ENCODE data around the gene KMT2B. TPM values are rescaled to one million over a fixed set of nuclear protein-coding genes. Genes with fewer than 3 reads are reported as not detected.

KMT2B gene
- total RNA-seq: 10 to 100 TPM; 33.1 to 74.7 (median 42.0) TPM

GRCh38 chr19:35717665-35718344 lies at the start of gene KMT2B:
Gene KMT2B, plus strand, starts transcription at chr19:35718003. Its CDS starts 16 bp downstream, at chr19:35718019.
- 1% methylated on average over 30 to 43 of the region's 109 CpGs for WGBS, 2 donors
- intact Hi-C loops (cut with DNase I; ENCODE audit: low total_unique reads): no loop called here
- no peak for DNase-seq (ENCODE audit: low spot score in 2 of 2)

GRCh38 chr19:35669566-35669965 lies 48.2 kb upstream of the KMT2B start:
- DNase-seq (ENCODE audit: low spot score in 2 of 2): no peak
- intact Hi-C loops (cut with DNase I; ENCODE audit: low total_unique reads): no loop called here
- TF ChIP-seq POLR2A (IDR thresholded peaks at IDR 0.05) (no peak), CTCF (IDR thresholded peaks at IDR 0.05) (no peak)
- 81% methylated on average over 6 of the region's 6 CpGs for WGBS, 2 donors
- H3K4me3 ChIP-seq (ENCODE audit: low read depth, poor library complexity, severe bottlenecking): no peak overlapping the region

More at GRCh38 chr19:35717665-35718344, at the start of gene KMT2B:
- TF ChIP-seq POLR2A (IDR thresholded peaks at IDR 0.05): no peak
- peak within 1 kb of the TSS; percentile 67 for H3K4me3 ChIP-seq (ENCODE audit: low read depth, poor library complexity, severe bottlenecking)

- DNase-seq (ENCODE audit: low spot score in 2 of 2): no peak
- TF ChIP-seq POLR2A (IDR thresholded peaks at IDR 0.05): no peak
- no peak for TF ChIP-seq CTCF (IDR thresholded peaks at IDR 0.05)
- WGBS, 2 donors: 43 to 60% methylated on average over 4 of the region's 4 CpGs
- H3K4me3 ChIP-seq (ENCODE audit: low read depth, poor library complexity, severe bottlenecking): no peak overlapping the region
- intact Hi-C loops (cut with DNase I; ENCODE audit: low total_unique reads): no loop called here
Observed at GRCh38 chr19:35669974-35670373, 47.8 kb upstream of the KMT2B start.

GRCh38 chr19:35670686-35671085 lies 47.1 kb upstream of the KMT2B start:
- TF ChIP-seq CTCF (IDR thresholded peaks at IDR 0.05) (no peak), POLR2A (IDR thresholded peaks at IDR 0.05) (no peak)
- no peak for DNase-seq (ENCODE audit: low spot score in 2 of 2)
- H3K4me3 ChIP-seq (ENCODE audit: low read depth, poor library complexity, severe bottlenecking): no peak overlapping the region
- 67 to 72% methylated on average over 1 of the region's 1 CpG for WGBS, 2 donors
- intact Hi-C loops (cut with DNase I; ENCODE audit: low total_unique reads): no loop called here

- no peak overlapping the region for H3K4me3 ChIP-seq (ENCODE audit: low read depth, poor library complexity, severe bottlenecking)
- DNase-seq (ENCODE audit: low spot score in 2 of 2): no peak
- TF ChIP-seq CTCF (IDR thresholded peaks at IDR 0.05) (no peak), POLR2A (IDR thresholded peaks at IDR 0.05) (no peak)
- 42 to 49% methylated on average over 3 of the region's 3 CpGs for WGBS, 2 donors
- intact Hi-C loops (cut with DNase I; ENCODE audit: low total_unique reads): no loop called here
Observed at GRCh38 chr19:35671818-35672217, 46.0 kb upstream of the KMT2B start.

- DNase-seq (ENCODE audit: low spot score in 2 of 2): no peak
- WGBS, 2 donors: 4 to 6% methylated on average over 31 to 38 of the region's 39 CpGs
- intact Hi-C loops (cut with DNase I; ENCODE audit: low total_unique reads): no loop called here
- TF ChIP-seq CTCF (IDR thresholded peaks at IDR 0.05) (no peak), POLR2A (IDR thresholded peaks at IDR 0.05) (no peak)
- H3K4me3 ChIP-seq (ENCODE audit: low read depth, poor library complexity, severe bottlenecking): no peak overlapping the region
Observed at GRCh38 chr19:35673121-35673804, 44.5 kb upstream of the KMT2B start.

Data from lower leg skin (tissue), 4 donors.